HL-60 (cell line): ENCODE data around the gene SUV39H2.

Source experiments
- DNase-seq, 2 experiments: peaks; one replicate each; pipeline ENCODE4 v3.0.0-alpha.2; 2010 to 2020; ENCODE audit warnings: low read depth in 1 of 2, low spot score in 1 of 2
- H3K27ac ChIP-seq: fragments of 250-450 bp; sonication (Bioruptor Pico); replicated peaks from 2 replicates; pipeline ENCODE4 v1.5.1; 2020; ENCODE audit warnings: mild to moderate bottlenecking, moderate library complexity
- H3K27me3 ChIP-seq: fragments of 250-450 bp; sonication (Bioruptor Pico); 2 replicates; pipeline ENCODE4 v1.5.1; 2021; ENCODE audit warnings: mild to moderate bottlenecking, moderate library complexity; ENCODE audit not compliant: insufficient read depth, poor library complexity, severe bottlenecking
- H3K4me3 ChIP-seq: replicated peaks from 2 replicates; pipeline ENCODE4 v1.5.1; 2011; ENCODE audit warnings: mild to moderate bottlenecking, control low read depth, low read length; ENCODE audit not compliant: insufficient read depth
- GABPA ChIP-seq: IDR thresholded peaks from 2 replicates; pipeline ENCODE4 v1.6.1; 2012; ENCODE audit warnings: low read depth
- POLR2AphosphoS5 ChIP-seq: IDR thresholded peaks from 2 replicates; pipeline ENCODE4 v1.6.1; 2012; ENCODE audit warnings: low read depth
- SPI1 ChIP-seq: IDR thresholded peaks from 2 replicates; pipeline ENCODE4 v1.6.1; 2012; ENCODE audit warnings: low read depth, mild to moderate bottlenecking, borderline replicate concordance
- TF ChIP-seq, protein P1 (sequence below): IDR thresholded peaks from one replicate; pipeline ENCODE4 v1.5.1; 2011; ENCODE audit warnings: low read length, control low read depth, inconsistent platforms; ENCODE audit not compliant: insufficient read depth
- TF ChIP-seq, protein P2 (sequence below): IDR thresholded peaks from 2 replicates; pipeline ENCODE4 v1.6.1; 2012; ENCODE audit warnings: low read depth; ENCODE audit not compliant: insufficient replicate concordance

The SUV39H2 gene

DNA sequence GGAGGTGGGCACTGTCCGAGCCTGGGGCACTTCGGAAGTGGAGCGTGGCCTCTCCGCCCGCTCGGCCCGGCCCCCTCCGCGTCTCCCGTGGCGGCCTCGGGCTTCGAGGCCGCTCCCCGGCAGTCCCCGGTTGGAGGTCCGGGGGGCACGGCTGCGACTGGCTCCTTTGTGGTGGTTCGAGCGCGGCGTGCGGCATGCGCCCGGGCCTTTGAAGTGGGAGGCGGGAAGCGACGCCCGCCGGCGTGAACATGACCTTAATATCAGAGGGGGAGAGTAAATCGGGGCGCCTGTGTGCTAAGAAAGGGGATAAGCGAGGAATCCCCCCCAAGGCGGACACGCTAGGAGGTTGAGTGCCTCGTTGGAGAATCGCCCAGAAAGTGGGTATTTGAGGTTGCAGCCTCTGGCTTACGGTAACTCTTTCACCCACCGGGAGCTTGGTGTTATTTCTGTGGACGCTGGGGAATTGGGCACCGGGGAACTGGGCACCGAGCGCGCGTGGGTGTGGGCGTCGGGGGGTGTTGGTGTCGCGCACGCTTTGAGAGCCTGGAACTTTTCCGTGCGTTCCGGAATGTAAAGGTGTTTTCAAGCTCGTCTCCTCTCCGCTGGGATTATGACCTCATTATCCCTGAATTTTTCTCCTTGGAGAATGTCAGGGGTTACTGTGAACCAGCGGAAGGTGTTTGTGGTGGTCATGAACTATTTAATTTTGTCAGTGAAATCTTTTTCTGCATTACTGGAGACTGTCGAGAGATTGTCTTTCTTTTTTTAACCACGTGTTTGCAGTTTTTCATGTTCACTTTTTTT lies 660 bp downstream of the SUV39H2 start:
- DNase-seq, result peak; percentile 3 to 16
- H3K27ac ChIP-seq, result peak overlapping the region; percentile 62
- TF ChIP-seq, protein P1, sequence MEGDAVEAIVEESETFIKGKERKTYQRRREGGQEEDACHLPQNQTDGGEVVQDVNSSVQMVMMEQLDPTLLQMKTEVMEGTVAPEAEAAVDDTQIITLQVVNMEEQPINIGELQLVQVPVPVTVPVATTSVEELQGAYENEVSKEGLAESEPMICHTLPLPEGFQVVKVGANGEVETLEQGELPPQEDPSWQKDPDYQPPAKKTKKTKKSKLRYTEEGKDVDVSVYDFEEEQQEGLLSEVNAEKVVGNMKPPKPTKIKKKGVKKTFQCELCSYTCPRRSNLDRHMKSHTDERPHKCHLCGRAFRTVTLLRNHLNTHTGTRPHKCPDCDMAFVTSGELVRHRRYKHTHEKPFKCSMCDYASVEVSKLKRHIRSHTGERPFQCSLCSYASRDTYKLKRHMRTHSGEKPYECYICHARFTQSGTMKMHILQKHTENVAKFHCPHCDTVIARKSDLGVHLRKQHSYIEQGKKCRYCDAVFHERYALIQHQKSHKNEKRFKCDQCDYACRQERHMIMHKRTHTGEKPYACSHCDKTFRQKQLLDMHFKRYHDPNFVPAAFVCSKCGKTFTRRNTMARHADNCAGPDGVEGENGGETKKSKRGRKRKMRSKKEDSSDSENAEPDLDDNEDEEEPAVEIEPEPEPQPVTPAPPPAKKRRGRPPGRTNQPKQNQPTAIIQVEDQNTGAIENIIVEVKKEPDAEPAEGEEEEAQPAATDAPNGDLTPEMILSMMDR, result no peak
- TF ChIP-seq SPI1, result no peak
- no peak for TF ChIP-seq GABPA
- TF ChIP-seq POLR2AphosphoS5, result no peak
- TF ChIP-seq, protein P2, sequence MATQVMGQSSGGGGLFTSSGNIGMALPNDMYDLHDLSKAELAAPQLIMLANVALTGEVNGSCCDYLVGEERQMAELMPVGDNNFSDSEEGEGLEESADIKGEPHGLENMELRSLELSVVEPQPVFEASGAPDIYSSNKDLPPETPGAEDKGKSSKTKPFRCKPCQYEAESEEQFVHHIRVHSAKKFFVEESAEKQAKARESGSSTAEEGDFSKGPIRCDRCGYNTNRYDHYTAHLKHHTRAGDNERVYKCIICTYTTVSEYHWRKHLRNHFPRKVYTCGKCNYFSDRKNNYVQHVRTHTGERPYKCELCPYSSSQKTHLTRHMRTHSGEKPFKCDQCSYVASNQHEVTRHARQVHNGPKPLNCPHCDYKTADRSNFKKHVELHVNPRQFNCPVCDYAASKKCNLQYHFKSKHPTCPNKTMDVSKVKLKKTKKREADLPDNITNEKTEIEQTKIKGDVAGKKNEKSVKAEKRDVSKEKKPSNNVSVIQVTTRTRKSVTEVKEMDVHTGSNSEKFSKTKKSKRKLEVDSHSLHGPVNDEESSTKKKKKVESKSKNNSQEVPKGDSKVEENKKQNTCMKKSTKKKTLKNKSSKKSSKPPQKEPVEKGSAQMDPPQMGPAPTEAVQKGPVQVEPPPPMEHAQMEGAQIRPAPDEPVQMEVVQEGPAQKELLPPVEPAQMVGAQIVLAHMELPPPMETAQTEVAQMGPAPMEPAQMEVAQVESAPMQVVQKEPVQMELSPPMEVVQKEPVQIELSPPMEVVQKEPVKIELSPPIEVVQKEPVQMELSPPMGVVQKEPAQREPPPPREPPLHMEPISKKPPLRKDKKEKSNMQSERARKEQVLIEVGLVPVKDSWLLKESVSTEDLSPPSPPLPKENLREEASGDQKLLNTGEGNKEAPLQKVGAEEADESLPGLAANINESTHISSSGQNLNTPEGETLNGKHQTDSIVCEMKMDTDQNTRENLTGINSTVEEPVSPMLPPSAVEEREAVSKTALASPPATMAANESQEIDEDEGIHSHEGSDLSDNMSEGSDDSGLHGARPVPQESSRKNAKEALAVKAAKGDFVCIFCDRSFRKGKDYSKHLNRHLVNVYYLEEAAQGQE, result no peak
- no peaks in the 10 kb centered on the region for H3K27me3 ChIP-seq
- H3K4me3 ChIP-seq, result peak overlapping the region; percentile 69

DNA sequence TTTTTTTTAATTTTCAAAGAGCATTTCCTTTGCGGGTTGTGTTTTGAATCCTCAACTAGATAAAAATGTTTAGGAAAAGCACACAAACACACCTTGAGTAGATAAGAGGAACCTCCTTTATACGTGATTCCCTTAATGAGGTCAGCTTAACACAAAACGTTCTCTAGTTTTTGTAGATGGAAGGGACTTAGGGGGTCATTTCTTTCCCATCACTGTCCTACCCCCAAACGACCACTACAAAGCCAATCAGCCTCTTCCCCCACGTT lies 1.2 kb downstream of the SUV39H2 start:
- TF ChIP-seq POLR2AphosphoS5, result no peak
- Histone ChIP-seq H3K27ac (no peak overlapping the region), H3K27me3 (no peaks in the 10 kb centered on the region), H3K4me3 (peak overlapping the region; percentile 69)
- no peak for DNase-seq

DNA sequence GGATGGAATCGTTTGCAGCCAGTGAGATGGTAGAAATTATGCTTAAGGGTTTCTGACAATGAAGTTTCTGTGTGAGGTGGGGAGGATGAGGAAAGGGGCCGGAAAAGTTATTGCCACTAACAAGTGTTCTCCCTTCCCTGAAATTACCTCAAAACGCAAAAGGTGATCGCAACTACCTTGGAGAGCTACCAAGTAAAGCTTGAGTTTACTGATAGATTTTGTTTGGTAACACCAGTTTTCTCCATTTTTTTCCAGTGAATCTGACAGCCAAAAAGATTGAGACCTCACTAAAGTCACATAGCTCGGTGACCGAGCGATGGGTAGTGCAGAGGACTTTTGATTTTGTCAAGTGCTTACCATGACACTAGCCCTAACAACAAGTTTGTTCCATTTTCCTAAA lies 1.6 kb downstream of the SUV39H2 start:
- DNase-seq, result no peak
- Histone ChIP-seq H3K4me3 (peak overlapping the region; percentile 69), H3K27me3 (no peaks in the 10 kb centered on the region), H3K27ac (no peak overlapping the region)
- TF ChIP-seq, protein P1, result no peak
- TF ChIP-seq, protein P2, result peak; percentile 88
- TF ChIP-seq POLR2AphosphoS5, result no peak

DNA sequence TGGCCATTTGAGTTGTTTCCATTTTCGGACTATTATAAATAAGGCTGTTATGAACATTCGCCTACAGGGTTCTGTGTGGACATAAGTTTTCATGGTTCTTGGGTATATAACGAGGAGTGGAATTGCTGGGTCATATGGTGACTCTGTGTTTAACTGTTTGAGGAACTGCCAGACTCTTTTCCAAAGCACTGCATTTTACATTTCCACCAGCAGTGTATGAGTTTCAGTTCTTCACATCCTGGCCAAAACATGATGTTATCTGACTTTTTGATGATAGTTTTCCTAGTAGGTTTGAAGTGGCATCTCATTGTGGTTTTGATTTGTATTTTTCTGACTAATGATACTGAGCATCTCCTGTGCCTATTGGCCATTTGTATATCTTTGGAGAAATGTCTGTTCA lies 5.4 kb downstream of the SUV39H2 start:
- DNase-seq, result no peak
- Histone ChIP-seq H3K4me3 (no peak overlapping the region), H3K27ac (no peak overlapping the region)

More for the DNA sequence above, 5.4 kb downstream of the SUV39H2 start:
- TF ChIP-seq SPI1 (no peak), POLR2AphosphoS5 (no peak), GABPA (no peak)
- TF ChIP-seq, protein P1, result no peak
- TF ChIP-seq, protein P2, result no peak
- no peaks in the 10 kb centered on the region for H3K27me3 ChIP-seq
